Prostate gland (tissue), 2 donors: ENCODE results near the gene IQGAP2.

Experiments
- CTCF ChIP-seq, 4 experiments: fragments of 200-600 bp in 2 of 4; fragments of 450-650 bp in 2 of 4; sonication (generic) in 2 of 4; IDR thresholded peaks; 1 replicate in 3 of 4; 2 replicates in 1 of 4; pipeline ENCODE4 v1.5.1; 2016 to 2019; ENCODE audit warnings: antibody characterized with exemption in 4 of 4, mild to moderate bottlenecking in 2 of 4, moderate library complexity in 2 of 4
- POLR2AphosphoS5 ChIP-seq: sonication (generic); formaldehyde crosslinking; IDR thresholded peaks from one replicate; pipeline ENCODE4 v1.6.1; 2017; ENCODE audit warnings: antibody characterized with exemption

GRCh38 chr5:76560952-76561891 is 158.1 kb downstream of the IQGAP2 start:
- no peak for TF ChIP-seq CTCF (IDR thresholded peaks at IDR 0.05)
- no peak for TF ChIP-seq POLR2AphosphoS5
